Stimulated activated CD4-positive, alpha-beta T cell treated with anti-CD3 and anti-CD28 coated beads, Interleukin-4, amount 100 ng/mL, for 1 hour (primary cell): Measurements from ENCODE around the gene KRT13.

Experiments
- DNase-seq: peaks from one replicate; pipeline ENCODE4 v3.0.0-alpha.2; 2020

The KRT13 gene

GRCh38 chr17:41518789-41519449 lies 13.5 kb upstream of the KRT13 start, which contains the start of gene KRT15:
KRT15 (minus strand) TSS chr17:41518890; CDS start chr17:41518827, 63 bp downstream.
- no peak for DNase-seq

GRCh38 chr17:41518031-41518430 lies 12.6 kb upstream of the KRT13 start:
- DNase-seq: no peak

- no peak for DNase-seq
These were observed 11.4 kb upstream of the KRT13 start for GRCh38 chr17:41516830-41517283.

- DNase-seq: no peak
These were observed 10.9 kb upstream of the KRT13 start for GRCh38 chr17:41516147-41516829.

GRCh38 chr17:41513168-41513547 lies 7.7 kb upstream of the KRT13 start:
- DNase-seq: no peak

- DNase-seq: no peak
These were observed 7.2 kb upstream of the KRT13 start for GRCh38 chr17:41512546-41513167.

GRCh38 chr17:41511716-41512115 lies 6.3 kb upstream of the KRT13 start:
- no peak for DNase-seq

GRCh38 chr17:41511116-41511515 lies 5.7 kb upstream of the KRT13 start:
- DNase-seq: no peak

GRCh38 chr17:41510251-41511065 lies 5.0 kb upstream of the KRT13 start:
- no peak for DNase-seq

GRCh38 chr17:41507315-41507880 lies 2.0 kb upstream of the KRT13 start:
- DNase-seq: no peak

GRCh38 chr17:41505809-41506767 lies 676 bp upstream of the KRT13 start:
- DNase-seq: no peak

- DNase-seq: no peak
These were observed 1.0 kb downstream of the KRT13 start for GRCh38 chr17:41504246-41504977.

GRCh38 chr17:41503202-41503601 lies 2.2 kb downstream of the KRT13 start:
- DNase-seq: no peak

- DNase-seq: no peak
These were observed 5.1 kb downstream of the KRT13 start for GRCh38 chr17:41500131-41500911.

GRCh38 chr17:41499714-41500113 lies 5.7 kb downstream of the KRT13 start:
- DNase-seq: no peak

- no peak for DNase-seq
These were observed 7.1 kb downstream of the KRT13 start for GRCh38 chr17:41498276-41498675.

GRCh38 chr17:41496803-41497484 lies 8.5 kb downstream of the KRT13 start:
- peak; percentile 49 for DNase-seq

GRCh38 chr17:41494524-41494923 lies 10.9 kb downstream of the KRT13 start:
- DNase-seq: no peak

- DNase-seq: no peak
These were observed 12.6 kb downstream of the KRT13 start for GRCh38 chr17:41492771-41493170.
